CD4-positive, alpha-beta T cell treated with Interleukin-10 for 1 hour (primary cell): ENCODE results near the gene MAPKAP1.

Experiments used
- DNase-seq: peaks from one replicate; pipeline ENCODE4 v3.0.0-alpha.2; 2020

The MAPKAP1 gene

GRCh38 chr9:125706651-125707471, at the start of gene MAPKAP1:
TSS of gene MAPKAP1 (minus strand) at chr9:125707208. CDS start at chr9:125672574, 34,634 bp downstream.
- peak; percentile 92 for DNase-seq

- DNase-seq, result no peak
Measured at GRCh38 chr9:125756518-125756917, 49.5 kb upstream of the MAPKAP1 start.

- no peak for DNase-seq
Measured at GRCh38 chr9:125755340-125755739, 48.3 kb upstream of the MAPKAP1 start.

GRCh38 chr9:125754096-125754495, 47.1 kb upstream of the MAPKAP1 start:
- DNase-seq, result no peak

GRCh38 chr9:125752070-125752628, 45.1 kb upstream of the MAPKAP1 start:
- no peak for DNase-seq

- no peak for DNase-seq
Measured at GRCh38 chr9:125750627-125751011, 43.6 kb upstream of the MAPKAP1 start.

GRCh38 chr9:125749951-125750626, 43.1 kb upstream of the MAPKAP1 start:
- DNase-seq, result no peak

- DNase-seq, result no peak
Measured at GRCh38 chr9:125749287-125749935, 42.4 kb upstream of the MAPKAP1 start.

- peak; percentile 17 for DNase-seq
Measured at GRCh38 chr9:125748446-125749099, 41.6 kb upstream of the MAPKAP1 start.

- DNase-seq, result peak; percentile 30
Measured at GRCh38 chr9:125747765-125748445, 40.9 kb upstream of the MAPKAP1 start.

- DNase-seq, result peak; percentile 62
Measured at GRCh38 chr9:125747053-125747764, 40.2 kb upstream of the MAPKAP1 start, which contains the start of gene PBX3. TSS of gene PBX3 (plus strand) at chr9:125747373.

GRCh38 chr9:125746774-125747052, 39.7 kb upstream of the MAPKAP1 start:
- DNase-seq, result no peak

- DNase-seq, result peak; percentile 95
Measured at GRCh38 chr9:125746017-125746773, 39.2 kb upstream of the MAPKAP1 start.

GRCh38 chr9:125745682-125746016, 38.6 kb upstream of the MAPKAP1 start:
- no peak for DNase-seq

GRCh38 chr9:125745018-125745417, 38.0 kb upstream of the MAPKAP1 start:
- no peak for DNase-seq

GRCh38 chr9:125744616-125745015, 37.6 kb upstream of the MAPKAP1 start:
- no peak for DNase-seq

- DNase-seq, result no peak
Measured at GRCh38 chr9:125743682-125744428, 36.8 kb upstream of the MAPKAP1 start.

- no peak for DNase-seq
Measured at GRCh38 chr9:125742657-125743056, 35.6 kb upstream of the MAPKAP1 start.

GRCh38 chr9:125739436-125739835, 32.4 kb upstream of the MAPKAP1 start:
- DNase-seq, result no peak

- DNase-seq, result no peak
Measured at GRCh38 chr9:125732562-125732961, 25.6 kb upstream of the MAPKAP1 start.
